GM12891 (cell line): ENCODE results near the gene MDN1.
A peak's percentile ranks its signal among the peaks of the same experiment; 100 is the strongest.
"Not testable (repeated sequence)": the region's sequence is repeated elsewhere in the genome, so short reads cannot be mapped to it uniquely, and the experiment has no call there.

Experiments
- DNase-seq: peaks from one replicate; pipeline ENCODE4 v3.0.0; 2011; ENCODE audit warnings: low spot score; ENCODE audit not compliant: insufficient read length
- FAIRE-seq: peaks from 2 replicates; lab custom pipeline; 2011; peaks lifted over from hg19 to GRCh38; lab: Jason Lieb, UNC
- PAX5 ChIP-seq: IDR thresholded peaks from 2 replicates; pipeline ENCODE4 v1.6.1; 2011; ENCODE audit warnings: low read length, moderate library complexity, mild to moderate bottlenecking; ENCODE audit not compliant: insufficient read depth, severe bottlenecking
- POLR2A ChIP-seq: IDR thresholded peaks from 2 replicates; pipeline ENCODE4 v1.6.1; 2011; ENCODE audit warnings: low read depth, low read length, control low read depth
- POLR2AphosphoS5 ChIP-seq: IDR thresholded peaks from 2 replicates; pipeline ENCODE4 v1.6.1; 2011; ENCODE audit warnings: low read depth, low read length, control low read depth
- POU2F2 ChIP-seq: IDR thresholded peaks from 2 replicates; pipeline ENCODE4 v1.6.1; 2011; ENCODE audit warnings: low read depth, mild to moderate bottlenecking, control low read depth, low read length, moderate library complexity
- SPI1 ChIP-seq: IDR thresholded peaks from 2 replicates; pipeline ENCODE4 v1.6.1; 2011; ENCODE audit warnings: low read depth, low read length, control low read depth
- TAF1 ChIP-seq: IDR thresholded peaks from 2 replicates; pipeline ENCODE4 v1.6.1; 2011; ENCODE audit warnings: low read depth, low read length, control low read depth

The MDN1 gene

DNA sequence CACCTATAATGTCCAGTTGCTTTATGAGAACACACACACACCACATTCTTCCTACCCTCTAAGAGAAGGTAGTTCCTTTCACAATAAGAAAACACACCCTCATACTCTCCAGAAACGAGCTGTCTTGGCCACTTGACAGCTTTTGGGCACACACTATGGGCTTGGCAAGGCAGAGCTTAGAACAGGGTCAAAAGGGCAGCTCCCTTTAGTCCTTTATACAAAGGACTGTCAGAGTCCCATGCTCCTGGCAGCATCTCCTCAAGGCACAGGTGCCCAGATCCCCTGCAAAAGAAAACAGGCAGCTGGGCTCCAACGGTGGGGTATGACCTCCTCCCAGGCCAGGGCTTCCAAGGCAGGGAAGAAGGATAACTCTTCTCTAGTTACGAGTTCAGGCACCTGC is 176.2 kb downstream of the MDN1 start:
- DNase-seq (no peak), FAIRE-seq (no peak)
- TF ChIP-seq POLR2AphosphoS5, result no peak
- no peak for TF ChIP-seq SPI1
- TF ChIP-seq POU2F2, result no peak
- TF ChIP-seq POLR2A, result no peak
- TF ChIP-seq TAF1, result no peak
- no peak for TF ChIP-seq PAX5

DNA sequence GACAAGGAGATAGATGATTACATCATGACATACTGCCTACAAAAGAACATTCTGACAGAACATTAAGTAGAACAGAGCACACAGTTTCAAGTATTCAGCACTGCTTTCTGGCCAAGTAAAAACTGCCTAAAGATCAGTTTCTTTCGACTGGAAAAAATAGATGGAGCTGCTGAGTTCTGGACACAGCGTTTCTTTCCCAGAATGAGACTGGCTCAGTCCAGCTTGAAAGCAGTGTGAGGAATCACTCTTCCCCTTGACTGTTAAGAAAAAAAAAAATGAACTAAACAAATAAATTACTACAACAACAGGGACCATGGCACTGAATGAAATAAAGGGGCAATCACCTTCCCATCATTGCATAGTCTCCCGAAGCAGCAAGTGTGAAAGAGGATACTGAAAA is 176.6 kb downstream of the MDN1 start:
- no peak for TF ChIP-seq SPI1
- DNase-seq (no peak), FAIRE-seq (no peak)

DNA sequence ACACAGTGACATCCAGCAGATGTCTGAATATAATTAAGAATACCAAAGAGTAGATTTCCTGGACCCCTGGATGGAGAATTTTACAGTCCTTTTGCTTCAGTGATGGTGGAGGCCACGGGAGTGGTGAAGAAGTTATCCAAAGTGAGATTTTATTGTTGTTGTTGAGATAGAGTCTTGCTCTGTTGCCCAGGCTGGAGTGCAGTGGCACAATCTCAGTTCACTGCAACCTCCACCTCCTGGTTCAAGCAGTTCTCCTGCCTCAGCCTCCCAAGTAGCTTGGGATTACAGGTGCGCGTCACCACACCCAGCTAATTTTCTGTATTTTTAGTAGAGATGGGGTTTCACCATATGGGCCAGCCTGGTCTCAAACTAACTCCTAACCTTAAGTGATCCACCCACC is 178.0 kb downstream of the MDN1 start:
- FAIRE-seq, DNase-seq: not testable (repeated sequence)

DNA sequence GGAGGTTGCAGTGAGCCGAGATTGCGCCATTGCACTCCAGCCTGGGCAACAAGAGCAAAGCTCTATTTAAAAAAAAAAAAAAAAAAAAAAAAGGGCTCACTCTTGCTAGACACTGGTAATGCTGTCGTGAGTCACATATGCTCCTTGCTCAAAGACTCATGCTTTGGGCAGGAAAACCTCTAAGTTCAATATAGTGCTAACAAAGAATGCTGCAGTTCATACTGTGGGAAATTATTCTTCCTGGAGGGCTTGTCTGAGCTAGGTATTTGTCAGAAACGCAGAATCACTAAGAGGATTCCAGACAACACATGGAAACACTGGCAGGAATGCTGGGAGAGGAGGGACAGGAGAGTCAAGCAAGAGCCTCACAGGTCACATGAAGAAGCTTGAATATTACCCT is 178.8 kb downstream of the MDN1 start:
- FAIRE-seq, result no peak
- no peak for DNase-seq
- TF ChIP-seq POLR2A, result no peak
- TF ChIP-seq TAF1, result no peak

DNA sequence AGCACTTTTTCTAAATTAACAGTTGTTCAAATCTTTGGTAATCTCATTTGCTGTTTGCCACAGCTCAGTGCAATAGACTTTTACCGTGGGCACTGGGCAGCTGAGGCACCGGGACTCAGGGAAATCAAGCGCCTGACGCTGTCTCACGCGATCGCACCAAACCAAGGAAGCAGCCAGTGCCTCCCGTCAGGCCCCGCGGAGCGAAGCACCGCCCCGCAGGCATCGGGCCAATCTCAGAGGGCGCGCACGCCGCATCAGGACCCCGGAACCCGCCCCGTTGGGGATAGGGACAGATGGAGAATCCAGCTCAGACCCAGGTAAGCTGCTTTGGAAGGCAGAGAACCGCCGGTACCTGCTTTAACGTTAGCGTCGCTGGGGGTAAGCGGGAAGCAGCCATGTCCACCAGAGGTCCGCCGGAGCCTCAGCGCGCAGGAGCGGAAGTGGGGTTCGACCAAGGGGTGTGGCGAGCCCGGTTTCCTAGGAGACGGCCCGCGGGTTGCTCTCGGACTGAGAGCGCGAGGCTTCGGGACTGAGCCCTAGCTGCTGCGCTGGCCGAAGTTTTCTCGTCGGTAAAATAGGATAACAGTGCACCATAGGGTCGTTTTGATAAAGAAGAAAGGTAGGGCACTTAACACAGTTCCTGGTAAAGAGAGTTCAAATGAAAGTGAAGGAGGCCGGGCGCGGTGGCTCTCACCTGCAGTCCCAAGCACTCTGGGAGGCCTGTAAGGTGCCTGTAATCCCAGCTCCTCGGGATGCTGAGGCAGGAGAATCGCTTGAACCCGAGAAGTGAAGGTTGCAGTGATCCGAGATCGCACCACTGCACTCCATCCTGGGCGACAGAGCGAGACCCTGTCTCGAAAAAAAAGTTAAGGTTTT is 181.0 kb downstream of the MDN1 start, which contains the start of gene LYRM2:
Gene LYRM2 (minus strand): TSS at position 428 of the 876 bp plus-strand sequence. CDS start 31 bp downstream, at position 397.
- peak; percentile 80 for TF ChIP-seq SPI1
- no peak for TF ChIP-seq PAX5
- peak; percentile 87 for TF ChIP-seq POU2F2
- peak; percentile 97 for TF ChIP-seq POLR2AphosphoS5
- TF ChIP-seq TAF1, result peak; percentile 62
- TF ChIP-seq POLR2A, result peak; percentile 92
- DNase-seq (peak; percentile 74), FAIRE-seq (peak; percentile 92)

DNA sequence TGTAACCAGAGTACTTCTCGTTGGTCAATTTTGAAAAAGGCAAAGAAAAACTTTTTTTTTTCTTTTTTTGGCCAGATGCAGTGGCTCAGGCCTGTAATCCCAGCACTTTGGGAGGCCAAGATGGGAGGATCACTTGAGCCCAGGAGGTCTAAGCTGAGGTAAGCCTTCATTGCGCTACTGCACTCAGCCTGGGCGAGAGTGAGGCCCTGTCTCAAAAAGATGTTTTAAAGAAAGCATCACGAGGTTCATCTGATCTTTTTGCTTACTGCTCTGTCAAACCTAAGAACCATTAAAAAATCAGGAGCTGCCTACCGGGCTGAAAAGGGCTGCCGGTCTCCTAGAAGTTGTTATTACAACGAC is 181.7 kb downstream of the MDN1 start:
- no peak for FAIRE-seq
- DNase-seq, result no peak
- TF ChIP-seq POLR2AphosphoS5, result no peak
- TF ChIP-seq TAF1, result no peak
- no peak for TF ChIP-seq SPI1
- no peak for TF ChIP-seq POU2F2
- TF ChIP-seq PAX5, result no peak
- no peak for TF ChIP-seq POLR2A

DNA sequence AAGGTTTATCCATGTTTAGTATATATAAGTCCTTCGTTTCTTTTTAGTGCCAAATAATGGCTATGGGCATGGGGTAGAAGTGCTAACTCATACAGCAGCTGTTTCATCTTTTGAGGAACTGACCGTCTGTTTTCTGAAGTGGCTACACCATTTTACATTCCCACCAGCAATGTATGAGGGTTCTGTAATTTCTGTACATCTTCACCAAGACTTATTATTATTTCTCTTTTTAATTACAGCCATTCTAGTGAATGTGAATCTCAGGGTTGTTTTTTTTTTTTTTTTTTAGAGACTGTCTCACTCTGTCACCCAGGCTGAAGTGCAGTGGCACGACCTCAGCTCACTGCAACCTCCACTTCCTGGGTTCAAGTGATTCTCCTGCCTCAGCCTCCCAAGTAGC is 183.2 kb downstream of the MDN1 start:
- DNase-seq, result not testable (repeated sequence)

DNA sequence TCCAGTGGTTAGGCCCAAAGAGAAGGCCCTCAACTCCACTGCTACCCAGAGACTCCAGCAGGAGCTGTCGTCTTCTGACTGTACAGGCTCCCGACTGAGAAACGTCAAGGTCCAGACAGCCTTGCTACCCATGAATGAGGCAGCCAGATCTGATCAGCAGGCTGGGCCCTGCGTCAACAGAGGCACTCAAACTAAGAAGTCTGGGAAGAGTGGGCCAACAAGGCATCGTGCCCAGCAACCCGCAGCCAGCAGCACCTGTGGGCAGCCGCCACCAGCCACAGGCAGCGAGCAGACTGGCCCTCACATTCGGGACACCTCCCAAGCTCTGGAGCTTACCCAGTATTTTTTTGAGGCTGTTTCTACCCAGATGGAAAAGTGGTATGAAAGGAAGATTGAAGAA is 189.1 kb downstream of the MDN1 start:
- no peak for TF ChIP-seq SPI1
- TF ChIP-seq POLR2A, result no peak
- TF ChIP-seq POLR2AphosphoS5, result no peak
- TF ChIP-seq PAX5, result no peak
- no peak for TF ChIP-seq POU2F2
- no peak for TF ChIP-seq TAF1
- DNase-seq, result no peak
- FAIRE-seq, result no peak

More for the DNA sequence above, 183.2 kb downstream of the MDN1 start:
- FAIRE-seq, result not testable (repeated sequence)

DNA sequence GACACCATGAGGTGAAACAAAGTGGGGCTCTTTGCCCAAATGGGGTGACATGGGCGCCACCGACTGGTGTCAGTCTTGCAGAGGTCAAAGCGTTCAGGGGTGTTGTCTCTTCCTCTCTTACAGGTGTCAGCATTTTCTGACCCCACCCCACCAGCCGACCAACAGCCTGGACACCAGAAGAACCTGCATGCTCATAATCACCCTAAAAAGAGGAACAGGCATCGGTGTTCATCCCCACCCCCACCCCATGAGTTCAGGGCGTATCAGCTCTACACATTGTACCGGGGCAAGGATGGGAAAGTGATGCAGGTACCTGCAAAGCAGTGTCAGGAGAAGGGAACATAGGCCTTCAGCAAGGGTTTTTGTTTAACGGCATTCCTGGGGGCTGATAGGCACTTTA is 195.8 kb downstream of the MDN1 start:
- no peak for TF ChIP-seq POLR2AphosphoS5
- no peak for TF ChIP-seq POLR2A
- no peak for TF ChIP-seq PAX5
- no peak for TF ChIP-seq TAF1
- peak; percentile 67 for TF ChIP-seq SPI1
- TF ChIP-seq POU2F2, result no peak
- FAIRE-seq, result no peak
- no peak for DNase-seq

DNA sequence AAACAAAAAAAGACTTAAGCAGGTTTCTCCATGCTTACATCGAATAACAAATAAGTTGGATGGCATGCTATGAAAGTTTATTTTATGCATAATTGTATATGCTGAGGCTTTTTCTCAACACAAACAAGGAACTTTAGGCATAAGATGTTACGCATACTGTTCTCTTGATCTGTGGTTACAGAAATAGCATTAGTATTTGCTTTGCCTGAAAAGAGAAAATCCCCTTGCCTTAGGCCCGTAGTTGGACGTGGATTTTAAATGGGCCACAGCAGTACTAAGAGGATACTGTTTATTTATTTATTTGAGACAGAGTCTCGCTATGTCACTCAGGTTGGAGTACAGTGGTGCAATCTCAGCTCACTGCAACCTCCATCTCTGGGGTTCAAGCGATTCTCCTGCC is 200.0 kb downstream of the MDN1 start:
- FAIRE-seq, result no peak
- DNase-seq, result no peak
- TF ChIP-seq TAF1 (no peak), POU2F2 (no peak), SPI1 (no peak), PAX5 (no peak), POLR2AphosphoS5 (no peak), POLR2A (no peak)

DNA sequence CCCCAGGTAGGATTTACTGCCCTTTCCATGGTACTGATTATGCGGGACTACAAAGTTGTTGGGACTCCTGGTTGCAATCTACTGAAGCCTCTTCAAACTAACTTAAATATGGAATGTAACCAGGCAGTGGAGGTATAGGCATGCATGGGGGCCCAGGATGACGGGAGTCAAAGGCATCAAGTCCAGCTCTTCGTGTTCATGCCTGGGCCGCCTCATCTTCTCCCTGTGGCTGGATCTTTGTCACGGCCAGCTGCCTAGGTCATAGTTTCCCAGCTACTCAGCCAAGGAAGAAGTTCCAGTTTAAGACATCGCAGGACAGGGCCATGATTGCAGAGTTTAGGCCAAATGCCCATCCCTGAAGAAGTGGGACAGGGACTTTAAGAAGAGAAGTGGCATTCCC is 201.6 kb downstream of the MDN1 start:
- FAIRE-seq (no peak), DNase-seq (no peak)
- TF ChIP-seq SPI1, result no peak
- TF ChIP-seq POLR2AphosphoS5, result no peak
- no peak for TF ChIP-seq TAF1
- TF ChIP-seq POLR2A, result no peak
- no peak for TF ChIP-seq POU2F2
